OCI-LY7 (cell line): ENCODE data around the gene NMRK2.

Experiments used
- CTCF ChIP-seq: fragments of 200-600 bp; sonication (generic); conservative IDR thresholded peaks from 2 replicates; pipeline ENCODE4 v1.5.1; 2014; ENCODE audit warnings: mild to moderate bottlenecking, antibody characterized with exemption, low read length, moderate library complexity, mixed read lengths
- EZH2phosphoT487 ChIP-seq: fragments of 200-600 bp; sonication (generic); IDR thresholded peaks from 2 replicates; pipeline ENCODE4 v1.6.1; 2018; ENCODE audit warnings: low read depth, borderline replicate concordance, mild to moderate bottlenecking, mixed run types, antibody characterized with exemption, low read length, moderate library complexity, mixed read lengths

- TF ChIP-seq EZH2phosphoT487 (no peak), CTCF (no peak)
These were observed 26.2 kb downstream of the NMRK2 start for GRCh38 chr19:3958836-3959765.
